MM.1S (cell line): ENCODE measurements around the gene CNTNAP2.

Source experiments
- DNase-seq: peaks from one replicate; pipeline ENCODE4 v3.0.0-alpha.2; 2015
- H2AFZ ChIP-seq: fragments of 300-600 bp; sonication (generic); 2 replicates; pipeline ENCODE4 v1.6.0; 2016; ENCODE audit warnings: antibody characterized with exemption, low read length
- H3F3A ChIP-seq: fragments of 300-600 bp; sonication (generic); 2 replicates; pipeline ENCODE4 v1.6.1; 2016; ENCODE audit warnings: mild to moderate bottlenecking, antibody characterized with exemption, low read length, moderate library complexity, mixed read lengths; ENCODE audit not compliant: insufficient read depth
- H3K27ac ChIP-seq: fragments of 300-600 bp; sonication (generic); 2 replicates; pipeline ENCODE4 v1.5.1; 2016; ENCODE audit warnings: mild to moderate bottlenecking, low read length
- H3K27me3 ChIP-seq: fragments of 300-600 bp; sonication (generic); replicated peaks from 2 replicates; pipeline ENCODE4 v1.6.0; 2016; ENCODE audit warnings: low read length; ENCODE audit not compliant: insufficient read depth
- H3K36me3 ChIP-seq: fragments of 300-600 bp; sonication (generic); replicated peaks from 2 replicates; pipeline ENCODE4 v1.6.1; 2016; ENCODE audit warnings: mild to moderate bottlenecking, low read length, mixed read lengths; ENCODE audit not compliant: insufficient read depth
- H3K4me1 ChIP-seq: fragments of 300-600 bp; sonication (generic); 2 replicates; pipeline ENCODE4 v1.6.1; 2016; ENCODE audit warnings: low read length, mixed read lengths
- H3K4me2 ChIP-seq: fragments of 300-600 bp; sonication (generic); 2 replicates; pipeline ENCODE4 v1.6.0; 2016; ENCODE audit warnings: low read depth, low read length
- H3K4me3 ChIP-seq: fragments of 300-600 bp; sonication (generic); 2 replicates; pipeline ENCODE4 v1.5.1; 2016; ENCODE audit warnings: low read length, mixed read lengths
- H3K79me2 ChIP-seq: fragments of 300-600 bp; sonication (generic); 2 replicates; pipeline ENCODE4 v1.6.1; 2016; ENCODE audit warnings: mixed run types, low read length, mixed read lengths
- H3K9ac ChIP-seq: fragments of 300-600 bp; sonication (generic); 2 replicates; pipeline ENCODE4 v1.6.1; 2016; ENCODE audit warnings: low read length, mixed read lengths
- H3K9me2 ChIP-seq: fragments of 300-600 bp; sonication (generic); replicated peaks from 2 replicates; pipeline ENCODE4 v1.6.1; 2016; ENCODE audit warnings: mild to moderate bottlenecking, low read length, mixed read lengths; ENCODE audit not compliant: insufficient read depth
- H3K9me3 ChIP-seq: fragments of 300-600 bp; sonication (generic); replicated peaks from 2 replicates; pipeline ENCODE4 v1.6.1; 2016; ENCODE audit warnings: mild to moderate bottlenecking, low read length, mixed read lengths; ENCODE audit not compliant: insufficient read depth
- H4K20me1 ChIP-seq: fragments of 300-600 bp; sonication (generic); 2 replicates; pipeline ENCODE4 v1.6.1; 2016; ENCODE audit warnings: mild to moderate bottlenecking, low read length, moderate library complexity, mixed read lengths; ENCODE audit not compliant: insufficient read depth
- EZH2 ChIP-seq: fragments of 300-600 bp; sonication (generic); optimal IDR thresholded peaks from 2 replicates; pipeline ENCODE3; 2017; ENCODE audit warnings: low read depth, mild to moderate bottlenecking, antibody characterized with exemption, low read length, mixed read lengths
- EZH2phosphoT487 ChIP-seq: fragments of 300-600 bp; sonication (generic); IDR thresholded peaks from 2 replicates; pipeline ENCODE4 v1.6.1; 2018; ENCODE audit warnings: antibody characterized with exemption, low read length
- TF ChIP-seq, protein P1 (sequence below): fragments of 300-600 bp; sonication (generic); IDR thresholded peaks from 2 replicates; pipeline ENCODE4 v1.5.1; 2016; ENCODE audit warnings: antibody characterized with exemption, low read length, mixed read lengths

The CNTNAP2 gene

DNA sequence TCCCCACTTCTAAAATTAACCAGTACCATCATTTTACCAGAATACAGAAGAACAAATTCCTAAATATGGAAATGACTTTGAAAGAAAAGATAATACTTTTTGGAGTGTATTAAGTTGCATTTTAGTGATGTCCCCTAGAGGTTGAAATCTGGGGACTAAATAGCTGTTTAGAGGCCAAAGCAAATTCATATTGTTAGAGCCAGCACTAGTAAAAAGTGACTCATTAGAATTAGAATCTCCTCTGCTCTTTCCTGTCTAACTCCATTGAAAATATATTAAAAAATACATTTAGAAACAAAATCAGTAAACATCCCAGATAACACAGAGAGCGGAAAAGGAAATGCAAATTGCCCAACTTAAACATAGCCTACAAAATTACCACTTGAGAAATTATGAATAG, 1284.3 kb downstream of the CNTNAP2 start:
- Histone ChIP-seq H3K9me3 (no peaks in the 10 kb centered on the region), H3K4me2 (peak overlapping the region; percentile 41), H3K27me3 (no peaks in the 10 kb centered on the region), H2AFZ (peak overlapping the region; percentile 42; the same call in 1 of the 2 replicates), H3K9me2 (no peaks in the 10 kb centered on the region), H3K4me3 (no peak overlapping the region), H3K36me3 (no peaks in the 10 kb centered on the region), H3K9ac (no peak overlapping the region; the same call in 1 of the 2 replicates), H4K20me1 (no peaks in the 10 kb centered on the region), H3K4me1 (peaks cover 9% of the 10 kb centered on the region; the same call in 1 of the 2 replicates), H3F3A (peaks cover 2% of the 10 kb centered on the region; the same call in 1 of the 2 replicates), H3K79me2 (no peaks in the 10 kb centered on the region), H3K27ac (no peak overlapping the region; the same call in 1 of the 2 replicates)
- DNase-seq, result no peak
- TF ChIP-seq EZH2, result no peak
- TF ChIP-seq, protein P1, sequence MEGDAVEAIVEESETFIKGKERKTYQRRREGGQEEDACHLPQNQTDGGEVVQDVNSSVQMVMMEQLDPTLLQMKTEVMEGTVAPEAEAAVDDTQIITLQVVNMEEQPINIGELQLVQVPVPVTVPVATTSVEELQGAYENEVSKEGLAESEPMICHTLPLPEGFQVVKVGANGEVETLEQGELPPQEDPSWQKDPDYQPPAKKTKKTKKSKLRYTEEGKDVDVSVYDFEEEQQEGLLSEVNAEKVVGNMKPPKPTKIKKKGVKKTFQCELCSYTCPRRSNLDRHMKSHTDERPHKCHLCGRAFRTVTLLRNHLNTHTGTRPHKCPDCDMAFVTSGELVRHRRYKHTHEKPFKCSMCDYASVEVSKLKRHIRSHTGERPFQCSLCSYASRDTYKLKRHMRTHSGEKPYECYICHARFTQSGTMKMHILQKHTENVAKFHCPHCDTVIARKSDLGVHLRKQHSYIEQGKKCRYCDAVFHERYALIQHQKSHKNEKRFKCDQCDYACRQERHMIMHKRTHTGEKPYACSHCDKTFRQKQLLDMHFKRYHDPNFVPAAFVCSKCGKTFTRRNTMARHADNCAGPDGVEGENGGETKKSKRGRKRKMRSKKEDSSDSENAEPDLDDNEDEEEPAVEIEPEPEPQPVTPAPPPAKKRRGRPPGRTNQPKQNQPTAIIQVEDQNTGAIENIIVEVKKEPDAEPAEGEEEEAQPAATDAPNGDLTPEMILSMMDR, result no peak
- no peak for TF ChIP-seq EZH2phosphoT487

DNA sequence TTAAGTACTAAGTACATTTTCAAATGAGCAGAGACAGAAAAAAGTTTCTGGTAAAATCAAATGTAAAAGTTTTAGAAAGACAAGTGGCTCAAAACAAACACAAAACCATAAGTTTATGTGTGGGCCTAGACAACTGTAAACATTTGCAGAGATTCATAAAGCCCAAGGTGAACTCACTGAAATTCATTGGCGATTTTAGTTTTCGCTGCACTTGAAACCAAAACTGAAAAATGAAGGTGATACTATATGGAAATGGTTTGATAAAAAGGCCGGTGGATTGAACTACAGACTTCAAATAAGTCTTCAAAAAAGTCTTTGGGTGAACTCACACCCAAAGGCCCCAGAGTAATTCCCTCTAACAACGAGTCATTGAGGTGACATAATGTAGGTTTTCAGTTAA, 1289.0 kb downstream of the CNTNAP2 start:
- TF ChIP-seq EZH2 (no peak), EZH2phosphoT487 (no peak)
- TF ChIP-seq, protein P1, result no peak
- H3K4me1 ChIP-seq, result peaks cover 2% of the 10 kb centered on the region; the same call in 1 of the 2 replicates
- no peaks in the 10 kb centered on the region for H3K27me3 ChIP-seq
- no peaks in the 10 kb centered on the region for H3K79me2 ChIP-seq
- no peak overlapping the region for H3K4me2 ChIP-seq
- peaks cover 2% of the 10 kb centered on the region; the same call in 1 of the 2 replicates for H3F3A ChIP-seq
- no peak overlapping the region for H3K9ac ChIP-seq
- H3K4me3 ChIP-seq, result no peak overlapping the region
- no peaks in the 10 kb centered on the region for H3K9me2 ChIP-seq
- peak; percentile 63 for DNase-seq
- H3K36me3 ChIP-seq, result no peaks in the 10 kb centered on the region
- no peak overlapping the region for H2AFZ ChIP-seq
- no peaks in the 10 kb centered on the region for H3K9me3 ChIP-seq
- no peak overlapping the region for H3K27ac ChIP-seq
- H4K20me1 ChIP-seq, result no peaks in the 10 kb centered on the region

DNA sequence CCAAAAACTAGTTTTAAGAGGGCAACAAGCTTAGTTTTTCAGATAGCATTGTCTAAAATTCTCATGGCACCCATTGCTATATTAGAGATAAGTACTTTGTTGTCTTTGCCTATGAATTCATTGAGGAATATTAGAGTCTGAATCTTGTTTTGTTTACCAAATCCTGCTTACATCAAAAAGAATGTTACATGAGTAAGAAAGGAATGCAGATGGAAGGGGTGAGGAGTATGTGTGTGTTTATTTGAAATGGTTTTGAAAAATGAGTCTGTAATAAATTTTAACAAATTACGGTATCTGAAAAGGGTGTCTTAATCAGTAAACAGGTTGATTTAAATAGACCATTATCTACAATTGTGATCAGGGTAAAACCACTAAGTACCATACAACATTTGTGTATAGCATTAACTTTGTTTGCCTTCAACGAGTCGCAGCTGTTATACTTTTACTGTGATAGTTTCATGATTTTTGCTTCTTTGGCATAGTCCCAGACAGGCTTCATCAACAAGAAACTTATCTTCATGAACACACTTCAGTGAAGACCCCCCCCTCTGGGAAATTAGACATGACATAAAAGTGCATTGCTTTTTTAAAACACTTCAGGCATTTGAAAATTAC, 1290.0 kb downstream of the CNTNAP2 start:
- Histone ChIP-seq H3K4me2 (no peak overlapping the region), H3F3A (no peaks in the 10 kb centered on the region), H3K4me3 (no peak overlapping the region), H3K36me3 (no peaks in the 10 kb centered on the region), H4K20me1 (no peaks in the 10 kb centered on the region), H3K79me2 (no peaks in the 10 kb centered on the region), H3K27ac (no peak overlapping the region), H3K9me3 (no peaks in the 10 kb centered on the region), H3K9ac (no peak overlapping the region), H3K9me2 (no peaks in the 10 kb centered on the region), H3K4me1 (no peaks in the 10 kb centered on the region; the same call in 1 of the 2 replicates), H2AFZ (no peak overlapping the region), H3K27me3 (no peaks in the 10 kb centered on the region)
- DNase-seq, result no peak
- no peak for TF ChIP-seq EZH2
- no peak for TF ChIP-seq EZH2phosphoT487
- TF ChIP-seq, protein P1, result no peak
